ENCODE results near the gene ZNF236.

The ZNF236 gene

DNA sequence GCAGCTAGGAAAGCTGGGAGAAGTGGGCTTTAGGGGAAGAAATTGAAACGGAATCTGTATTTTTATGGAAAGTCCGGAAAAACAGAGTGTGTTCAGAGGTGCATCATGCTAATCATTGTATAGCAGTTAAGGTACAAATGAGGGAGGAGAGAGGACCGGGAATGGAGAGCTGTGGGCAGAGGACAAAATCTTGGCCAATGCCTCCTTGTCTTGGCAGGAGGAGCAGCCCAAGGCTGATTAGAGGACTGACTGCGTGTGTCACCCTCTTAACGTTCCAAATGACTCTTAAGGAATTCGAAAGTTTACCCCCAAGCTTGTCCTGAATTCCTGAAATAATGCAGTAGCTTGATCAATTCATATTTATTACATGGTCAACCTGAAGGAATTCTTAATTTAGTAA lies 81.0 kb downstream of the ZNF236 start:
- Histone ChIP-seq H3F3A (ENCODE audit: insufficient read depth, low read length) (no peaks in the 10 kb centered on the region), H3K36me3 (ENCODE audit: insufficient read depth, low read length) (peaks cover 54% of the 10 kb centered on the region), H3K4me1 (ENCODE audit: insufficient read depth, low read length, severe bottlenecking) (no peaks in the 10 kb centered on the region), H3K79me2 (ENCODE audit: insufficient read depth, low read length) (no peaks in the 10 kb centered on the region), H3K4me2 (ENCODE audit: low read length) (no peak overlapping the region), H3K9me2 (ENCODE audit: low read depth, low read length) (no peaks in the 10 kb centered on the region), H3K9ac (ENCODE audit: low read length) (no peak overlapping the region), H2AFZ (ENCODE audit: low read length) (no peak overlapping the region), H3K9me3 (ENCODE audit: low read length) (no peaks in the 10 kb centered on the region), H3K4me3 (ENCODE audit: low read depth, low read length, poor library complexity, severe bottlenecking) (no peak overlapping the region), H3K27ac (ENCODE audit: low read depth, low read length, poor library complexity, severe bottlenecking) (no peak overlapping the region), H3K27me3 (ENCODE audit: insufficient read depth, low read length) (no peaks in the 10 kb centered on the region), H4K20me1 (ENCODE audit: insufficient read depth, low read length) (no peaks in the 10 kb centered on the region)
- TF ChIP-seq EZH2 (IDR thresholded peaks at IDR 0.05; ENCODE audit: borderline replicate concordance, low read length) (no peak), CTCF (IDR thresholded peaks at IDR 0.05; ENCODE audit: low read length) (no peak)

DNA sequence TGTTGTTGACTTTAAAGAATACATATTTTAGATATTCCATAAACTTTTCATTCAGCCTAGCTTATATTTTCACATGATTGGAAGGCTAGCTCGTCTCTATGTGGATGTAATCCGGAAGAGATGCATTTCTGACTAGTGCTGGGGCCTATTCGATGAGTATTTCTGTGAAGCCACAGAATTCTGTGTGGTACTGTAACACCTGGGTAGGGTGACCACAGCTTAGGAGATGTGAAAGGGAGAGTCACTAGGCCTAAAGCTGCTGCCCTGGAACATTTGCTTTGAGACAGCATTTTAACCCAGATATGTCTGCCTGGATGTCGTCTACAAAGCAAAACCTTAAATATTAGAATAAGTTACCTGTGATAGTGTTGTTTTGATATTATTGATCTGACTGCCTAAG lies 83.5 kb downstream of the ZNF236 start:
- Histone ChIP-seq H3K9me2 (ENCODE audit: low read depth, low read length) (no peaks in the 10 kb centered on the region), H3K9ac (ENCODE audit: low read length) (no peak overlapping the region), H3K27me3 (ENCODE audit: insufficient read depth, low read length) (no peaks in the 10 kb centered on the region), H3K9me3 (ENCODE audit: low read length) (no peaks in the 10 kb centered on the region), H3K79me2 (ENCODE audit: insufficient read depth, low read length) (no peaks in the 10 kb centered on the region), H3K36me3 (ENCODE audit: insufficient read depth, low read length) (peaks cover 58% of the 10 kb centered on the region), H3K4me2 (ENCODE audit: low read length) (no peak overlapping the region), H2AFZ (ENCODE audit: low read length) (no peak overlapping the region), H3F3A (ENCODE audit: insufficient read depth, low read length) (no peaks in the 10 kb centered on the region), H3K4me1 (ENCODE audit: insufficient read depth, low read length, severe bottlenecking) (no peaks in the 10 kb centered on the region), H4K20me1 (ENCODE audit: insufficient read depth, low read length) (no peaks in the 10 kb centered on the region), H3K4me3 (ENCODE audit: low read depth, low read length, poor library complexity, severe bottlenecking) (no peak overlapping the region), H3K27ac (ENCODE audit: low read depth, low read length, poor library complexity, severe bottlenecking) (no peak overlapping the region)
- no peak for TF ChIP-seq EZH2 (IDR thresholded peaks at IDR 0.05; ENCODE audit: borderline replicate concordance, low read length)
- no peak for TF ChIP-seq CTCF (IDR thresholded peaks at IDR 0.05; ENCODE audit: low read length)

- no peaks in the 10 kb centered on the region for H4K20me1 ChIP-seq (ENCODE audit: insufficient read depth, low read length)
- H3K4me3 ChIP-seq (ENCODE audit: low read depth, low read length, poor library complexity, severe bottlenecking) = no peak overlapping the region
- no peaks in the 10 kb centered on the region for H3K9me2 ChIP-seq (ENCODE audit: low read depth, low read length)
- no peaks in the 10 kb centered on the region for H3K9me3 ChIP-seq (ENCODE audit: low read length)
- H2AFZ ChIP-seq (ENCODE audit: low read length) = no peak overlapping the region
- no peak overlapping the region for H3K27ac ChIP-seq (ENCODE audit: low read depth, low read length, poor library complexity, severe bottlenecking)
- H3K79me2 ChIP-seq (ENCODE audit: insufficient read depth, low read length) = no peaks in the 10 kb centered on the region
- H3K4me1 ChIP-seq (ENCODE audit: insufficient read depth, low read length, severe bottlenecking) = no peaks in the 10 kb centered on the region
- H3K9ac ChIP-seq (ENCODE audit: low read length) = no peak overlapping the region
- no peak for TF ChIP-seq CTCF (IDR thresholded peaks at IDR 0.05; ENCODE audit: low read length)
- no peak for TF ChIP-seq EZH2 (IDR thresholded peaks at IDR 0.05; ENCODE audit: borderline replicate concordance, low read length)
- H3K27me3 ChIP-seq (ENCODE audit: insufficient read depth, low read length) = no peaks in the 10 kb centered on the region
- H3F3A ChIP-seq (ENCODE audit: insufficient read depth, low read length) = no peaks in the 10 kb centered on the region
- H3K4me2 ChIP-seq (ENCODE audit: low read length) = no peak overlapping the region
- peaks cover 69% of the 10 kb centered on the region for H3K36me3 ChIP-seq (ENCODE audit: insufficient read depth, low read length)
These were observed 85.9 kb downstream of the ZNF236 start for GRCh38 chr18:76908277-76908676.
